Astrocyte of the hippocampus (primary cell): ENCODE measurements around the gene CEP55.
"Not testable (repeated sequence)": the region's sequence is repeated elsewhere in the genome, so short reads cannot be mapped to it uniquely, and the experiment has no call there.

ENCODE experiments used
- DNase-seq: peaks from one replicate; pipeline ENCODE4 v3.0.0; 2011; ENCODE audit warnings: low read depth, low spot score

CEP55 gene

DNA sequence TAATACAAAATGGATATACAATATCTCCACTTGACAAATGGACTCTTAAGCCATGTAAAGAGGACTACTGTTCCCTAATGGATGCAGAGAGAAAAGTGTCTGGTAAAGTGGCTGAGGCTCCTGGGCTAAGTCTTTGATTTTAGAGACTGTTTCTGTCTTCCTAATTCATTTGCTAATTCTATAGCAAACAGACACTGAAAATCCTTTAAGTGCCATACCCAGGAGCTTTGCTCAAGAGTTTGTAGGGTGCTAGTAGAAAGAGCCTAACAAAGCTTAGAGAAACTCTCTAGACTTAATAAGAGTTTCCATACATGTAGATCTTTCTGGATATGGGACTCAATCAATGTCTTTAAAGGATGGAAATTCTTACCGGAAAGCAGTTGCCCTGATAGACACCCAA lies 16.7 kb downstream of the CEP55 start:
- no peak for DNase-seq

DNA sequence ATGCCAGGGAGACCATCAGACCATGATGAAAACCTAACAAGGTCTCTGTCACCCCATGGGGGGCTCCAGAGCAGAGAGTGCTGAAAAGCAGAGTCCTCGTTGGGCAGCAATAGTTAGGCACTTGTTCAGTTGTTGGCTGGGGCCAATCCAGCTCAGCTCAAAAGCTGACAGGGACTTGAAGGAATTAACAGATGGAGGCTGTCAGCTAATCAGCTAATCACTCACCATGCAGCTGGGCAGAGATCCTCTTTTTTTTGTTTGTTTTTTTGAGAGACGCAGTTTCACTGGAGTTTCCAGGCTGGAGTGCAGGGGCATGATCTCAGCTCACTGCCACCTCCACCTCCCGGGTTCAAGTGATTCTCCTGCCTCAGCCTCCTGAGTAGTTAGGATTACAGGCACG lies 18.1 kb downstream of the CEP55 start:
- no peak for DNase-seq

DNA sequence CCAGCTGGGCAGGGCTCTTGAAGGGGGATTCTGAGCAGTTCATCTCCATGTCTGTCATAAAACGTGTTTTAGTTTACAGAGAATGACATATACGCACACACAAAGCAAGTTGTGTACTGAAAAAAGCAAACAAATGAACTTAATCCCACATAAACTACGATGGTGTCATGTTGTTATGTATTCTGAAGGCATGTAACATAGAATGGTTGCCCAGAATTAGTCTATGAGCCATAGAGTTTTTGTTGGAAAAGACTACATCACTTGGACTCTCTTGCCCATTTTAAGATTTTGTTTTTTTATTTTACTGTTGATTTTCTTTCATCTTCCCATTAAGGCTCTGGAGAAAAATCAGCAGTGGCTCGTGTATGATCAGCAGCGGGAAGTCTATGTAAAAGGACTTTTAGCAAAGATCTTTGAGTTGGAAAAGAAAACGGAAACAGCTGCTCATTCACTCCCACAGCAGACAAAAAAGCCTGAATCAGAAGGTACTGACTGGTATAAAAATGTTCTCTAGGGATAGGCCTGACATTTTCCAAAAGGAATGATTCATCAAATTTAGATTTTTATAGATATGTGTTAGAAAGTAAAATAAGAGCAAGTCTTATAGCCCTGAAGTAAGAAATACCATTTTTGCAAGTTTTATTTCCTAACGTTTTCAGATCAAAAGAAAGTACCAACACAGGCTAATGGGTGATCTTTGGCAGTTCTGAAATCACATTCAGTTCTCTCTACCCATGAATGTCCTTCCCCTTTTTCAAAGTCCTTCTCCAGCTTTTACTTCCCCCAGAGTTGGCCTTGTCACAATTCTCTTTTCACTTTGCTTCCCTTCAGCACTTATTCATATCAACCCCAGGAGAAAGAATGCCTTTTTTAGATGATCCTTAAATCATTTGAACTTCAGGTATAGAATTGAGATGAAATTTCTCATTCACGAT lies 18.9 kb downstream of the CEP55 start:
- no peak for DNase-seq

DNA sequence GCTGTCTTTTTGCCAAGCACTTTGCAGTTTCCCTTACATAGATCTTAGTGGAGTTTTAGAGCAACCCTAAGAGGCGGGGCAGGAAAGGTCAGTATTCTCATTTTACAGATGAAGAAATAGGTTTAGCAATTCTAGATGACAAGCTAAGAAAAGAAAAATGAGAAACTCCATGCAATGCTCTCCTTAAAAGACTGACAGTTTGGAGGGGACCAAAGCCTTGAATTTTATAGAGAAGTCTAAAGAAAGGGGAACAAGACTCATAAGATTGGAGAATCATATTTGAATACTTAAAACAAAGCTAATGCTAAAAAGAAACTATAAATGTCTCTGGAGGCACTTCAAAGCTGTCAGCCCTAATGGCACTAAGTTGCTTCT lies 19.6 kb downstream of the CEP55 start:
- no peak for DNase-seq

DNA sequence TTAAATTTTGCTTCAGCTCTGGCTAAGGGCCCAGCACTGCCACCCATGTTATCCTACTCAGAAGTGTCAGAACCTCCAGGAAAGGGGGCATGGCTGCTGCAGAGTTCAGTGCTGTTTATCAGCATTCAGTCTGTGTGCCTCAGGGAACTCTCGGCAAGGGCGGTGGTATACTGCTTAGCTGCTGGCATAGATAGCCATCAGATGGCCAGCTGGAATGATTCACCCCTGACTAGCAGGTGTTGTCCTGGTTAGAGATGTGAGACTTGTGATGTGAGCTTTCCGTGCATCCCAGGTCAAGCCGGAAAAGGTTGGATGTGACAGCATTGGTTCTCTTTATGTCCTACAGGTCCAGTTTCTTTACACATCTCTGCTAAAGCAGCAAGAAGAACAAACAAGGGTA lies 22.1 kb downstream of the CEP55 start:
- DNase-seq: no peak

DNA sequence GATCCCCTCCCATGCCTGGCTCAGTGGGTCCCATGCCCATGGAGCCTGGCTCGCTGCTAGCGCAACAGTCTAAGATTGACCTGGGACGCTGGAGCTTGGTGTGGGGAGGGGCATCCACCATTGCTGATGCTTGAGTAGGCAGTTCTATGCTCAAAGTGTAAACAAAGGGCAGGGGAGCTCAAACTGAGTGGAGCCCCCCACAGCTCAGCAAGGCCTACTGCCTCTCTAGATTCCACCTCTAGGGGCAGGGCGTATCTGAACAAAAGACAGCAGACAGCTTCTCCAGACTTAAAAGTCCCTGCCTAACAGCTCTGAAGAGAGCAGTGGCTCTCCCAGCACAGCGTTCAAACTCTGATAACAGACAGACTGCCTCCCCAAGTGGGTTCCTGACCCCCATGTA lies 38.9 kb downstream of the CEP55 start:
- DNase-seq: no peak

DNA sequence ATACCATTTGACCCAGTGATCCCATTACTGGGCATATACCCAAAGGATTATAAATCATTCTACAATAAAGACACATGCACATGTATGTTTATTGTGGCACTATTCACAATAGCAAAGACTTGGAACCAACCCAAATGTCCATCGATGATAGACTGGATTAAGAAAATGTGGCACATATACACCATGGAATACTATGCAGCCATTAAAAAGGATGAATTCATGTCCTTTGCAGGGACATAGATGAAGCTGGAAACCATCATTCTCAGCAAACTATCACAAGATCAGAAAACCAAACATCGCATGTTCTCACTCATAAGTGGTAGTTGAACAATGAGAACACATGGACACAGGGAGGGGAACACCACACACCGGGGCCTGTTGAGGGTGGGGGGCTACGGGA lies 44.5 kb downstream of the CEP55 start:
- DNase-seq: not testable (repeated sequence)

DNA sequence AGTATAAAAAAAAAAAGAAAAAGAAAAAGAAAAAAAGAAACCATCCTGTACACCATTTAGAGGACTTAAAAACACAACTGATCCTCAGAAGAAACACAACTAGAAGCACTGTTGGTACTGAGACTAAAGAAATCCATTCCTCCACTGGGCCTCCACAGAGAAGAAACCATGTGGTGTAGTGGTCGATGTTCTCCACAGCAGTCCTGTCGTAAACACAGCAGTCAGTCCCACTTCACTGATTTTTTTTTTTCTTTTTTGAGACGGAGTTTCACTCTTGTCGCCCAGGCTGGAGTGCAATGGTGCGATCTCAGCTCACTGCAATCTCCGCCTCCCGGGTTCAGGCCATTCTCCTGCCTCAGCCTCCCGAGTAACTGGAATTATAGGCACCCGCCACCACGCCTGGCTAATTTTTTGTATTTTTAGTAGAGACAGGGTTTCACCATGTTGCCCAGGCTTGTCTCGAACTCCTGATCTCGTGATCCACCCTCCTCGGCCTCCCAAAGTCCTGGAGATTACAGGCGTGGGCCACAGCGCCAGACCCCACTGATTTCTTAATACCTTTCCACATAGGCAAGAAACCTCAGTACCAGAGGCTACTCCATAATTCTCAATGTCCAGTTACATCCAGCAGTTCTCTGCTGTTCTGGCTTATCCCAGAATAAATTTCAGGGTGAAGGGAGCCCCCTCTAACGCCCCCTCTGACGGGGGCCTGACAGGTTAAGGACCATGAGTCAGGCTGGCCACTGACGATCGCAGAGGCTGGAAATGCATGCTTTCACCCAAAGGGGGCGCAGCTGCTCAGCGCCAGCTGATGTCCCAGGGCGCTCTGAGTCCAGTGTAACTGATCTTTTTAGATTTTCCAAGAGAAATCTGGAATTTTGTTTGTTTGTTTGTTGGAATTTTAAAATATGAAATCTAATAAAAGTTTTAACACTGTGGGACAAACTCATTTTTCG lies 45.3 kb downstream of the CEP55 start:
- peak; percentile 60 for DNase-seq

DNA sequence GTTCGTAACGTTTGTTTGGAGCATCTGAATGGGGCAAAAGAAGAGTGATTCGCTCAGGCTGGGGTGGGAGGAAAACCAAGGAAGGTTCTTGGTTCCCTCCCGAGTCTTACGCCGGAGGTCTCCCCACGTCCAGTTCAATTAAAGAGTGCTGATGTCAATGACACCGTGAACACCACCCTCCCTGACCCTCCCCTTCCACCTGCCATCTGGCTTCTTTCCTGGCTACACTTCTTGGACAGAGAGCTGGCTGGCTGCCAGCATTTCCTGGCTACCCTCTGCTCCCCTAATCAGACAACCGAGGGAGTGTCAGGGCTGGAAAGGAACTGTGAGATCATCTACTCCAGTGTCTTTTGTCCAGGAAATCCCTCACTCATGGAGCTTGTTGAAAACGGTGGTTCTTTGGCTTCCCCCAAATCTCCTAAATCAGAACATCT lies 46.0 kb downstream of the CEP55 start:
- peak; percentile 24 for DNase-seq

DNA sequence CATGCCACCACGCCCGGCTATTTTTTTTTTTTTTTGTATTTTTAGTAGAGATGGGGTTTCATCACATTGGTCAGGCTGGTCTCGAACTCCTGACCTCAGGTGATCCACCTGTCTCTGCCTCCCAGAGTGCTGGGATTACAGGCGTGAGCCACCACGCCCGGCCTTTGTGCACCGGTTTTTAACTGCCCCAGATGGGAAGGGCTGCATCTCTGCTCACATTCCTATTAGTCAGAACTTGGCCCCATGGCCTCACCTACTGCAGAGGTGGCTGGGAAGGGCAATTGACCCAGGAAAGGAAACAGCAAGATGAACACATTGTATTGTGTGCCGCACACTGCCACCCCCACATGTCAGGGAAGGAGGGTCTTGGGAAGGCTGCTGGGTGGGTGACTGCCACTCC lies 50.6 kb downstream of the CEP55 start:
- DNase-seq: not testable (repeated sequence)

DNA sequence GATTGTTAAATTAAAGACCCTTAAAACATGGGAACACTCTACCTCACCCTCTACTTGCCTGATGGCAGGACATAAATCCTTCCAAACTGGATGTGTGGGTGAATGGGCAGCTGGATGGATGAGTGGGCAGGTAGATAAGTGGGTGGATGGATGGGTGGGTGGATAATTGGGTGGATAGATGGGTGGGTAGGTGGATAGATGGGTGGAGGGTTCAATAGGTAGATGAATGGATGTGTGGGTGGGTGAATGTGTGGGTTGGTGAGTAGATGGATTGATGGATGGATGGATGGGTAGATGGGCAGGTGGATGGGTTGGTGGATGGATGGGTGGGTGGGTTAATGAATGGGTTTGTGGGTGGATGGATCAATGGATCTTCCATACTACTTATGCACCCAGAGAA lies 51.1 kb downstream of the CEP55 start:
- DNase-seq: no peak

DNA sequence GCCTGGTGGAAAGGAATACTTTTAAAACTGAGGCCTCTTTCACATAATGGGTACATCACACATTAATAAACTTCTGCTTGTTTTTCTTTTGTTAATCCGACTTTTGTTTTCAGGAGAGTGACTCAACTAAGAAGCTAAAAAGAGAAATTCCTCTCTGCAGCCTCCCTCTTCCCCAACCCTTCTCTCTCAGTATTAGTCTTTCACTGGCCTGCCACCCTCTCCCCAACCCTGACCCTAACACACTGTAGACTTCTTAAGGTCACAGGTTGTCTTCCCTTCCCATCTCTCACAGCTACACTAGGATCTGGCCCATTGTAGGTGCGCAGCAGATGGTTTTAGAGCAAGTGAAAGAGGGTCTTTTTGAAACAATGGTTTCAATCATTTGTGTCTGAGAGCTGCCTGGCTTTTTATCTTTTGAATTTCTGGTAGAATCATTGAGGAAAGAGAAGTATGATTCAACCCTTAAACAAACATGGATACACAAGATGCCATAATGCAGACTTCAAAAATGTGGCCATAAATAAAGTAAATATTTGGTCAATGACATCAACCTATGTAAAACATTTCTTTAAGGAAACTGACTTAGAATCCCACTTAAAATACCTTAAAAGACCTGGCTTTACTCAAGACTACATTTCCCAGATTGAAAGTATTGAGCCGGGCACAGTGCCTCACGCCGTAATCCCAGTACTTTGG lies 52.1 kb downstream of the CEP55 start:
- no peak for DNase-seq

DNA sequence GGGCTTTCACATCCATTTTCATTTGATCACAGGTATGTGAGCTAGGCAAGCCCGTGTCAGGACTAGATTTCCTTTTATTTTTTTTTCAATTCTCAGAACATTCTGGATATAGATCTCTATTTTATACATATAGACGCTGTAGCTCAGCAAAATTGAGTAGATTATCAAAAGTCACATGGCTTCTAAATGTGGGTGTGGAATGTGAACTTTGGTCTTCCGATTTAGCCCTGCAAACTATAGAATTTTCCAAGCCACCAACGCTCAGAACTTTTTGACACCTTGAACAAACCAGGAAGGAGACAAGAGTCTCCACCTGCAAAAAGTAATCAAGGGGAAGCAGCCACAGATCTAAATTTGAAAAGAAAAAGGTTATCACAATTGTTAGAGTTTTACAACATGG lies 54.2 kb downstream of the CEP55 start:
- no peak for DNase-seq

DNA sequence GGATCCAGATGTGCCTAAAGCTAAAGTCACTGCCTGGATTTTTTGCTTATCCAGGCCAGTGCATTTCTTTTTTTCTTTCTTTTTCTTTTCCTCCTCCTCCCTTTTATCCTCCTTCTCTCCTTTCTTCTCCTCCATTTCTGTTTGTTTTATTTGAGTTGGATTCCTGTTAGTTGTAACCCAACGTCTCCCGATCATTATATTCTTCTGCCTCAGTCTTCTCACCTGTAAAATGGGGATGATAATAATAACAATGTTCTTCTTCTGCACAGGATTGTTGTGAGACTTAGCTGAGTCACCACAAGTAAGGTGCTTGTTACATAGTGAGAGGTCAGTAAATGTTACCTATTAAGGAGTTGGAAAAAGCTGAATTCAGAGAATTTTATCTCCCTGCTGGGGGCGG lies 56.4 kb downstream of the CEP55 start:
- DNase-seq: no peak

DNA sequence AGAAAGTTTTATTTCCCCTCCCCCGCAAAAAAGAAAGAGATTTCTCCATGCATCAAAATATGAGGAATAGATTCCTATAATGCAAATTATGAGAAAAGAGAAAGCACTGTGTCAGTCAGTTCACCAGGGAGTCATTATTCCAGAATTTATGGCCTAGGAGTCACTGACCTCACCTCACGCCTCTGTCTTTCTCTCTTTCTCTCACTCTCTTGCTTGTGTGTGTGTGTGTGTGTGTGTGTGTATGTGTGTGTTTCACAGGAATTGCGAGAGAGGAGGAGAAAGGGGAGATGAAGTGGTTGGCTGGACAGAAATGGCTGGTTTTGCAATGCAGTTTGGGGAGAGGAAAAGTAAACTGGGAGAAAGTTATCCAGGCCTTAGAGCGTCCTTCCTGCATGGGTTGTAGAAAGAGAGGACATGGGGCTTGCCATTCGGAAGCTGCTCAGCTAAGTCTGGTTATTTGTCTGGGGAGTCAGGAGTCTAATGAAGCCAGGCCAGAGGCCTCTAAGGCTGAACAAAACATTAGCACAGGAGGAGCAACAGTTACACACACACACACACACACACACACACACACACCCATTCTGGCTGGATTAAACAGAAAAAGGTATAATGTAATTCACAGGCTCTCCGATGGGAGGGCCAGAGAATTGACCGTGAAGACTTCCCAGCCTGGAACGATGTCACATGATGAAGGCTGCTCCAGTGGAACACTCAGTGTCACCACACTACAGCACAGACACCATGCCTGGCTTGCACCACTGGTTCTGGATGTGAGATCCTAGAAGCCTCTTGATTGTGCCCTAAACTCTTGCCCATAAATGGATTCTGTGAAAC lies 57.3 kb downstream of the CEP55 start:
- DNase-seq: peak; percentile 2

DNA sequence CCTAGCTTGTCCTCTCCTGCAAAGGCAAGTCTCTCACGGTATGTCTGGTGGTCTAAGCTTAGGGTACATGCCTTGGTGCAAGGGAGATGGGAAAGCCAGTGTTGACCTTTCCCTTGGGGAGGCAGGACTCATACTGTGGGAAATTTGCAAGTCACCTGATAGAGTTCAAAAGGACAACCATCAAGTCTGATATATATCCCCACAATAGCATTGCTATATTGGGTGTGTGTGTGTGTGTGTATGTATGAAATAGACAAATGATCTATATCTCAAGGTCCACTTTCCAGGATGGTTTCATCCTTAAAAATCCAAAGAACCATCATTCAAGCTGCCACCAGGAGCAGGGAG lies 57.9 kb downstream of the CEP55 start:
- DNase-seq: no peak

DNA sequence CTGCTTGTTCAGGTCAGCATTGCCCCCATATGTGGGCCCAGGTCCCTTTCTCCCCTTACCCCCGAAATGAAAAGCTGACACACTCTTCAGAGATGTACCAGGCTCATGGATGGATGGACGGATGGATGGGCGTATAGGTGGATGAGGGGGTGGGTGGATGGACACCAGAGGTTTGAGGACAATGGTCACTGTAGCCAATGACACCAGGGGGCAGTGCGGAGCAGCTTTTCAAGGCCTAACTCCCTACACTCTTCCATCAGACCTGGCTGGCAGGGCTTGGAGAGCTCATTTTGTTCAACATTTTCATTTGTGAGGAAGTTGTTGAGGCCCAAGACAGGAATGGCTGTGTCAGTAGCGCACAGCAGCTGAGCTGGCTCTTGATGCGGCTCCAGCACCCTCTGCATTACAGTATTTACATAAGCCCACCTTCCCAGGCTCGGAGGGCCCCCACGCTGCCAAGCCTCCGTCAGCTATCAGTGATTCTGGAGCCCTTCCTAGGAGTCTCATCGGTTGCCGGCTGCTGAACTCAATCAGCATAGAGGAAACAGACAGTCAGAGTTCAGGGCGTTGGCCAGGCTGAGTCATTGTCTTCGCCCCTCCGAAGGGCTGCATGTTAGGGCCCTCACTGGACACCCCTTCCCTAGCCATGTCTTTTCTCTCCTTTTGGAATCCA lies 58.5 kb downstream of the CEP55 start:
- DNase-seq: peak; percentile 79

DNA sequence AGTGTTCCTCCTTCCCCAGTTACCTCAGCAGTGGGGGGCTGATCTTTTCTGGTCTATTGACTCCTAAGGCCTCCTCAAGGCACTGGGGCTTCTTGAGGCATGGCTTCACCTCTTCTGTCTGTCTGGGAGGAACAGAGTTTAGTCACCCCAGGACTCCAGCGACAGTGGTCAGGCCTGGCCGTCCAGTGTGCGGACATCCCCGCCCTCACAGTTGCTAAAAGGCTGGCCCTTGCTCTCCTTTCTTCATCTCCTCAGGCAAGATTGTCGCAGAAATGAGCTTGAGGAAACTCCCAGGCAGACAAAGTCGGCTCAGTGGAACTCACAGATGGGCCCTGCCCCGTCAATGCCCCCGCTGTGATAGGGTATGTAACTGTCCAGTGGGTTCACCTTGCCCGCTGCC lies 63.1 kb downstream of the CEP55 start:
- DNase-seq: no peak

DNA sequence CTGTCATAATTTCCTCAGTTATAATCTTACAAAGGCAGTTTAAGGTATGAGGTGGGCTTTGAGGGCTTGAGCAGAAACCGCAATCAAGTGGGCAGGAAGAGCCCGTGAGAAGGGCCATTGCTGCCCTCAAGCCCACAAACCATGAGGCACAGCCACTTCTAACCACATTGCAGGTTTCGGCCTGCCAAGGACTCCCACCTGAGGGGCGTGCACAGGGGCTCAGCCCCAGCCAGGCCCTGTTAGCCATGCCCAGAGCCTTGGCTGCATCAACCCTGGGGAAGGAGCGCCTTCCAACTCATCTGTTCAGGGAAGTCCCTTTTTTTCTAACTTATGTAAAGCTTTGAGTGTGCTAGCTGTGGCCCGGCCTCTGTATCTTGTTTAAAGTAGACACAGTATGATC lies 64.1 kb downstream of the CEP55 start:
- no peak for DNase-seq

DNA sequence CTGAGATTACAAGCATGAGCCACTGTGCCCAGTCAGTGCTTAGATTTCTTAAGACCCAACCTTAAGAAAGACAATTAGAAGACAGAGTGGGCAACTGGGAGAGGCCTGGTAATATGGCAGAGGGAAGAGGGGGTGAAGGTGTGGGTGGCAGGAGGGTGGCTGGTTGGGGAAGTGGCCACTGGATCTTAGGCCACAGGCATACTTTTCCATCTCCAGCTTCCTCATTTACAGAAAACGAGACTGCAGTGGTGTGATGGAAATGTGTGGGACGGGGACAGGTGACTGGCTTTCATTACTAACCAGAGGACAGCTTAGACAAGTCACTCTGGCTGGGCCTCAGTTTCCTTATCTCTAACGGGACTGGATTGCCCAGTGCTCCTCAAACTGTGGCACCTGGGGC lies 69.0 kb downstream of the CEP55 start:
- no peak for DNase-seq
